ENCODE results near the gene MTMR4.
"Not testable (repeated sequence)": the region's sequence is repeated elsewhere in the genome, so short reads cannot be mapped to it uniquely, and the experiment has no call there.

MTMR4 gene

GRCh38 chr17:58521680-58522079 lies 7.2 kb upstream of the MTMR4 start:
- no peak for DNase-seq

DNA sequence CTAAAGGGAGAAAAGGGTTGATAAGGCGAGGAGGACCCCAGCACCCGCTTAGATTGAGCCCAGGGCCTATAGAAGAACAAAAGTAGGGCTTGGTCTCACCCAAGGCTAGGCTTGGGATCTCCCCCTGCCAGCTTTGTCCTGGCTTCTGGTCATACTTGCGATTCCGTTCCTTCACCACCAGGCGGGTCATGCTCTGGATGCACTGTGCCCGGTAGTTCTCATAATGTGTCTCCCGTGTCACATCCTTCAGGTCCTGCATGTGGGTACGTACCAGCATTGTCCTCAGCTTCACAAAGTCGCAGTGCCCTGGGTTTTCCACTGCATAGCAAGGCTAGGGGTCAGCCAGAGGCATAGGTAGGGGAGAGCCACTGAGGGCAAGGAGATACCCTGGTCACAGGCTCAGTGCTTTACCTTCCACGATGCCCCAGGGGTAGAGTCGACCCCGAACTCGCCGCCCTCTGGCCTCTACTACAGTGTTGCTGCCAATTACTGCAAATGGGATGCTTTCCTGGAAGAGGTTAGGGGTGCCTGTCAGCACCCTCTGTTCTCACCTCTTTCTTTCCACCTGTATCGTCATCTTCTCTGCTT lies 6.5 kb upstream of the MTMR4 start:
- peak; percentile 57 for DNase-seq

DNA sequence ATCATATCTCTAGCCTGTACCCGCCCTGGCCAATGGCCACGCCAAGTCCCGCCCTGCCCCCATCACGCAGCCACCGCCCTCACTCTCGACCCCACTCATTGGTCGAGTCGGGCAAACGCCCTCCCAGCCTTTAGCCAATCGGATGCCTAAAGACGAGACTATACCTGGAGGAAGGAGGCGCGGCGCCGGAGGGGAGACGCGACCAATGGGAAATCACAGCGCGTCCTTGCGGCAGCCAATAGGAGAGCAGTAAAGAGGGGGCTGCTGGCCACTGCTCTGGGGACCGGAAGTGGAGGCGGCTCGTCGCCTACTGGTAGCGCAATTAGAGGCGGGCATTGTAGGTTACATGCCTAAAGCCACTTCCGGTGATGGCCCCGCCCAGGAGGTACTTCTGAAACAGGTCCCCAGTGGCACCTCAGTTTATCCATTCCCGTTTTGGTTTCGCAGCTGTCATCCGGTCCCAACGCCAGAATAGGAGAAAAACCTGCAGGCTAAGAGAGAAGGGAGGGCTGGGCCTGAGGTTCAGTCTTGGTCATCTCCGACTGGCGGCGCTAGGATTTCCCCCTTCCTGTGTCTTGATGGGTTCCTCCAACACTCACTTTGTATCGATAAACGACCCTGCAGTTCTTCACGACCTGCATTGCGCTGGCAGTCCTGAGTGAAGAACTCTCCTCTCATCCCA lies 3.6 kb upstream of the MTMR4 start:
- DNase-seq, result peak; percentile 100

GRCh38 chr17:58517378-58517927 lies 3.0 kb upstream of the MTMR4 start:
- no peak for DNase-seq

DNA sequence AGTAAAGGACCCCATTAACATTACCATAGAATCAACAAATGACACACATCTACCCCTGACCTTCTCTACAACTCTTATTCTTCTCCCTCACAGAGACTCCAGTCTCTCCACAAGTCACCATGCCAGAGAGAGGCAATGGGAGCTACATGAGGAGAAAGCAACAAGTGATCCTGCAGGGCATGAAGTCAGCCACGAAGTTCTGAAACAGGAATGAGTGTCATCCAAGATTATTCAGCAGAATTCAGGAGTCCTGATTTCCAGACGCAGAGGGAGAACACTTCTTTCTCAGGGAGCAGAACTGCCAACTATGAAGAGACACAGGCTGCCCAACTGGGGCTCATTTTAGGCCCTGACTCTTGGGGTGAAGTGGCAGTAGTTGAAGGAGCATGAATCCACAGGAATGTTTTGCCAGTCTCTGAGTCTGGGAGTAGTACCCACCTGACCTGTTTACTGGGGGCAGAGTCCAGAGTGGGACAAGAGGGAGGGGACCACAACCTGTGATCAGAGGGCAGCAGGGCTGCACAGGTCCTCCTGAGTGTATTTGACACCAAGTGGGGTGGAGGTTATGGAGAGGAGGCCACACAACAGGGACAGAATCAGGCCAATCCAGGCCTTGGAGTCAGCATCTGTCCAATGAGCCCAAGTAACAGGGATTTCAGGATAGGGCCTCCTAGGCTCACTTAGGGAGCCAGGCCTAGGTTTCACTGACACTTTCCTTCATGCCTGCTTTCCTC lies 2.4 kb upstream of the MTMR4 start:
- DNase-seq, result peak; percentile 16

DNA sequence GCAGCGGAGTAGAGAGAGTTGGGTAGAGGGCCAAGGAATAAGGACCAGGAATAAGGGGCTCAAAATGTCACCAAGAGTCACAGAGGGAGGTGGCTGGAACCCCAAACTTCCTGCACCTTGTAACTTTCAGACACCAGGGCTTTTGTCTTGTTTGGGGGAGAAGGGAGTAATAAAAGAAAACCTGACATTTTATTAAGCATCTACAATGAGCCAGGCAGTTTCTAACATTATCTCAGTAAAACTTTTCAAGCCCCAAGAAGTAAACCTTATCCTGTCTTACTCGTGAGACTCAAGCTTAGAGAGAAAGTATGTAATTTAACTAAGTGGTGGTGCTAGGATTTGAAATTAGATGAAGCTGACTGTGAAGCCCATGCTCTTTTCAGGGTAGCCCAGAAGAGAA lies 848 bp upstream of the MTMR4 start:
- DNase-seq, result no peak

- no peak for DNase-seq
Observed at GRCh38 chr17:58514770-58515157, 326 bp upstream of the MTMR4 start.

- no peak for DNase-seq
Observed at GRCh38 chr17:58513267-58513964, 1.0 kb downstream of the MTMR4 start.

DNA sequence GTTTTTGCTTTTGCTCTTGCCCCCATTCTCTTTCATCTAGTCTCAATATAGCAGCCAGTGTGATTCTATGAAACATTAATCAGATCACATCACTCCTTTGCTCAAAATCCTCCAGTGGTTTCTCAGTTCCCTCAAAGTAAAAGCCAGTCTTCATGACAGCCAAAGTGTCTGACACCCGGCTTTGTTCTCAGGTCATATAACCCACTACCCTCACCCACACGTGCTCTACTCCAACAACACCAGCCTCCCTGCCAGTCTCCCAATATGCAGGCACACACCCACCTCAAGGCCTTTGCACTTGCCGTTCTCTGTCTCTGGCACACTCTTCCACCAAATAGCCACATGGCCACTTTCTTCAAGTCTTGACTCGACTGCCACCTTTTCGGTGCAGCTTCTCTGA lies 4.4 kb downstream of the MTMR4 start:
- no peak for DNase-seq

- DNase-seq, result no peak
Observed at GRCh38 chr17:58508341-58509067, 5.9 kb downstream of the MTMR4 start.

GRCh38 chr17:58507123-58507634 lies 7.3 kb downstream of the MTMR4 start:
- DNase-seq, result no peak

GRCh38 chr17:58506354-58507080 lies 7.9 kb downstream of the MTMR4 start:
- no peak for DNase-seq

- no peak for DNase-seq
Observed at GRCh38 chr17:58504826-58505351, 9.5 kb downstream of the MTMR4 start.

- no peak for DNase-seq
Observed at GRCh38 chr17:58503866-58504265, 10.6 kb downstream of the MTMR4 start.

DNA sequence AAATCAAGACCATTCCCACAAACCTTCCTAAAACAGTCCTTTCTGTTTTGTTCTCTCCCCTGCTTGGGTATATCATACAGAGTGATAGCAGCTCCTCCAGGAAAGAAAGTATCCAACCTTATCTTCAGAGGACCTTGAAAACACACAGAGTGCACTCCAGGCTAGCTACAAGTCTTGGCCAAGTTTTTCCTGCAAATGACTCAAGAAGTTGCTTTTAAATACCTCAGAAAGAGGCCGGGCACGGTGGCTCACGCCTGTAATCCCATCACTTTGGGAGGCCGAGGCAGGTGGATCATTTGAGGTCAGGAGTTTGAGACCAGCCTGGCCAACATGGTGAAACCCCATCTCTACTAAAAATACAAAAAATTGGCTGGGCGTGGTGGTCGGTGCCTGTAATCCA lies 11.3 kb downstream of the MTMR4 start:
- not testable (repeated sequence) for DNase-seq

- DNase-seq, result no peak
Observed at GRCh38 chr17:58501451-58501850, 13.0 kb downstream of the MTMR4 start.

DNA sequence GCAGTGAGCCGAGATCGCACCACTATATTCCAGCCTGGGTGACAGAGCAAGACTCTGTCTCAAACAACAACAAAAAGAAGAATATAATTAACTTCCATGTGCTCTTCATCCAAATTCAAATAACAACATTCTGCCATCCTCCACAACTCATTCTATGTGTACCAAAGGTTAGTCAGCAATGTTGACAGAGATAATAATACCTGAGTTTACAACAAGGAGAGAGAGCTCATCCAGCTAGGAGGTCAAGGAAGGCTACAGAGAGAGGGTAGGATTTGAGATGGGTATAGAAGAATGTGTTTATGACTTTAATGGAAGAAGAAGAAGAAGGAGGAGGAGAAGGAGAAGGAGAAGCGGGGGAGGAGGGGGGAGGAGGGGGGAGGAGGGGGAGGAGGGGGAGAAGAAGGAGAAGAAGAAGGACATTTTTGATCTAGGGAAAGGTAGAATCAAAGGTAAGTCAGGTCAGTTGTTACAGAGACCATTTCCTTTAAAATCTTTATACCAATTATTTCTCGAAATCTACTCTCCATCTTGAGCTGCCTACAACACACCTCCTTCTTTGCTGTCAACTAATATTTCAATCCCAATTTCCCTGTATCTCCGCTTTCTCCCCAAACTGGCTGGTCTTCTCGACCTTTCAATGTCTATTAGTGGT lies 16.1 kb downstream of the MTMR4 start:
- no peak for DNase-seq

DNA sequence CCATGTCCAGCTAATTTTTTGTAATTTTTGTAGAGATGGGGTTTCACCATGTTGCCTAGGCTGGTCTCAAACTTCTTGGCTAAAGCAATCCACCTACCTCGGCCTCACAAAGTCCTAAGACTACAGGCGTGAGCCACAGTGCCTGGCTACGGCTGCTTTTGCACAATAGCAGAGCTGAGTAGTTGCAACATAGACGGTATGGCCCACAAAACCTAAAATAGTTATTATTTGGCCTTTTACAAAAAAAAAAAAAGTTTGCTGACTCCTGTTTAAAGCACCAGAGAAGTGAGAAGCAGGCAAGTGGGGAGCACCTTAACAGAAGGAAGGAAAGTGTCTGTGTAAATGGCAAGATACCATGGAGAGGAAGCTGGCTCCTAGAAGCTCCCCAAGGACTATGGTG lies 20.9 kb downstream of the MTMR4 start:
- no peak for DNase-seq

DNA sequence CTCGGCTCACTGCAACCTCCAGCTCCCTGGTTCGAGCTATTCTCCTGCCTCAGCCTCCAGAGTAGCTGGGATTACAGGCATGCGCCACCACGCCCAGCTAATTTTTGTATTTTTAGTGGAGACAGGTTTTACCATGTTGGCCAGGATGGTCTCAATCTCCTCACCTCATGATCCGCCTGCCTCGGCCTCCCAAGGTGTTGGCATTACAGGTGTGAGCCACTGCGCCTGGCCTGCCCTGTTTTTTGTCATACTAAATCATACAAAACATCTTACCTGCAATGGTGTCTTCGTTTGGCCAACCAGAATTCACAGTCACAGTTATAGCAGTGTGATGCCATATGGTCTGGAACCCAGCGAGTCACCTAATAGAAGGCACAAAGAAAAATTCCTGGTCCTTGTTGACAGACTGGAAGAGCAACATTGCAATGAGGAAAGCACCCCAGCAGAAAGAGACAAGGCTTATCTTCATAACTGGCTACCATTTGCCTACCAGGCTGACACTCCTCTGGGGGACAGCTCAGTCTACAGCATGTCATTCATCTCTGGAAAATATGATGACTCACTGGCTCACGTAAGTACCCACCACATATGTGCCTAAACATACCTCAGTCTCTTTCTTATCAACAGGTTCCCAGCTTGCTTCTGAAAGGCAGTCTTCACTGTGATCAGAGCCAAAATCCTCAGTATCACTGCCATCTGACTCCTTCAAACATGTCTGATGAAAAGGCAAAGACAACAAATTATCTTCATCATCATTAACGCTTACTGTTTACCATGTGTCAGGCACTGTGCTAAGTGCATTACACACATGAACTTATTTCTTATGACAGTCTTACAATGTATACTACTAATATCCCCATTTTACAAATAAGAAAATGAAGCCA lies 22.0 kb downstream of the MTMR4 start:
- peak; percentile 94 for DNase-seq

- no peak for DNase-seq
Observed at GRCh38 chr17:58491510-58492045, 22.9 kb downstream of the MTMR4 start.
